ENCODE results near the gene C2CD4C. TPM values are rescaled to one million over a fixed set of nuclear protein-coding genes. Genes with fewer than 3 reads are reported as not detected.

C2CD4C gene
- total RNA-seq, 1 experiment from 2014 or later, result 0.43 TPM

GRCh38 chr19:398719-399118, 10.2 kb downstream of the C2CD4C start:
- BruUV-seq (replicated peaks), result no TSS peak
- H3K4me3 ChIP-seq (ENCODE audit: low read depth, low read length), result no peak overlapping the region
- Mint-ChIP-seq H3K9me3 (ENCODE audit: unreplicated experiment) (peaks cover 25% of the 10 kb centered on the region), H3K27me3 (ENCODE audit: insufficient read depth, unreplicated experiment) (no peaks in the 10 kb centered on the region), H3K36me3 (ENCODE audit: insufficient read depth, unreplicated experiment) (peaks cover 6% of the 10 kb centered on the region), H3K4me3 (ENCODE audit: unreplicated experiment) (no peak overlapping the region), H3K4me1 (ENCODE audit: low read depth, unreplicated experiment) (no peaks in the 10 kb centered on the region), H3K27ac (ENCODE audit: unreplicated experiment) (no peak overlapping the region)
- H3K4me1 ChIP-seq, result no peaks in the 10 kb centered on the region
- POLR2A ChIA-PET, result no interaction called here
- no peaks in the 10 kb centered on the region for H3K36me3 ChIP-seq (ENCODE audit: control insufficient read depth, insufficient read depth, low read length)
- H3K9me3 ChIP-seq, result no peaks in the 10 kb centered on the region
- no peak for TF ChIP-seq CTCF (IDR thresholded peaks at IDR 0.05; ENCODE audit: insufficient read depth in 1 of 2, low read depth in 1 of 2, low read length in 1 of 2, severe bottlenecking in 1 of 2, unreplicated experiment in 1 of 2)
- intact Hi-C loops (cut with micrococcal nuclease; ENCODE audit: unreplicated experiment), result no loop called here
- CTCF ChIA-PET, result no interaction called here
- H3K27me3 ChIP-seq (replicated peaks; ENCODE audit: control insufficient read depth, insufficient read depth, low read length), result no peaks in the 10 kb centered on the region
- DNase-seq, result no peak

- no TSS peak for BruUV-seq (replicated peaks)
- H3K4me3 Mint-ChIP-seq (ENCODE audit: unreplicated experiment), result no peak overlapping the region
- Histone ChIP-seq H3K27me3 (replicated peaks; ENCODE audit: control insufficient read depth, insufficient read depth, low read length) (no peaks in the 10 kb centered on the region), H3K9me3 (no peaks in the 10 kb centered on the region), H3K4me3 (ENCODE audit: low read depth, low read length) (no peak overlapping the region), H3K36me3 (ENCODE audit: control insufficient read depth, insufficient read depth, low read length) (no peaks in the 10 kb centered on the region), H3K4me1 (no peaks in the 10 kb centered on the region)
- DNase-seq, result no peak
- no peak overlapping the region for H3K27ac Mint-ChIP-seq (ENCODE audit: unreplicated experiment)
- ChIA-PET POLR2A (no interaction called here), CTCF (no interaction called here)
- H3K9me3 Mint-ChIP-seq (ENCODE audit: unreplicated experiment), result peaks cover 31% of the 10 kb centered on the region
- no peaks in the 10 kb centered on the region for H3K4me1 Mint-ChIP-seq (ENCODE audit: low read depth, unreplicated experiment)
- peaks cover 6% of the 10 kb centered on the region for H3K36me3 Mint-ChIP-seq (ENCODE audit: insufficient read depth, unreplicated experiment)
- no peak for TF ChIP-seq CTCF (IDR thresholded peaks at IDR 0.05; ENCODE audit: insufficient read depth in 1 of 2, low read depth in 1 of 2, low read length in 1 of 2, severe bottlenecking in 1 of 2, unreplicated experiment in 1 of 2)
- no peaks in the 10 kb centered on the region for H3K27me3 Mint-ChIP-seq (ENCODE audit: insufficient read depth, unreplicated experiment)
- intact Hi-C loops (cut with micrococcal nuclease; ENCODE audit: unreplicated experiment), result no loop called here
Observed at GRCh38 chr19:397941-398706, 10.8 kb downstream of the C2CD4C start.

DNA sequence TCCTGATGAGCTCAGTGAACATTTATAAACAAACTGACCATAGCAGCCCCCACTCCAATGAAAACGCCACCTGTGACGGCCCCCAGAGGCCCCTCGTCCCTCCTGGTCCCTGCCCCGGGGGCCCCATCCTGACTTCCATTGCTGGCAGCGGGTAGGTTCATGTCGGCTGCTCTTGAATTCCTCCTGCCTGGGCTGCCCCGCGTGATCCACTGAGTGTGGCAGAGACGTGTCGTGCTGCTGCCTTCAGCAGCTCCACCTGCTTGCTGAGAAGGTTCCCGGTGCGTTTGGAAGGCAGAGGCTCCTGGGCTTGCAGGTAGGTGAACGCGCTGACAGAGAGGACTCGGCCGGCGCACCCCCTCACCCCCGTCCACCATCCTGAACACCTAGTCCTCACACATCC, 11.6 kb downstream of the C2CD4C start:
- H3K27me3 Mint-ChIP-seq (ENCODE audit: insufficient read depth, unreplicated experiment), result no peaks in the 10 kb centered on the region
- no peak overlapping the region for H3K4me3 ChIP-seq (ENCODE audit: low read depth, low read length)
- peaks cover 7% of the 10 kb centered on the region for H3K36me3 Mint-ChIP-seq (ENCODE audit: insufficient read depth, unreplicated experiment)
- BruUV-seq (replicated peaks), result no TSS peak
- TF ChIP-seq CTCF (IDR thresholded peaks at IDR 0.05; ENCODE audit: insufficient read depth in 1 of 2, low read depth in 1 of 2, low read length in 1 of 2, severe bottlenecking in 1 of 2, unreplicated experiment in 1 of 2), result no peak
- H3K9me3 ChIP-seq, result no peaks in the 10 kb centered on the region
- H3K4me3 Mint-ChIP-seq (ENCODE audit: unreplicated experiment), result no peak overlapping the region
- DNase-seq, result no peak
- no peaks in the 10 kb centered on the region for H3K4me1 ChIP-seq
- ChIA-PET POLR2A (no interaction called here), CTCF (no interaction called here)
- H3K4me1 Mint-ChIP-seq (ENCODE audit: low read depth, unreplicated experiment), result no peaks in the 10 kb centered on the region
- H3K9me3 Mint-ChIP-seq (ENCODE audit: unreplicated experiment), result peaks cover 36% of the 10 kb centered on the region
- intact Hi-C loops (cut with micrococcal nuclease; ENCODE audit: unreplicated experiment), result no loop called here
- H3K27ac Mint-ChIP-seq (ENCODE audit: unreplicated experiment), result no peak overlapping the region
- H3K36me3 ChIP-seq (ENCODE audit: control insufficient read depth, insufficient read depth, low read length), result no peaks in the 10 kb centered on the region
- H3K27me3 ChIP-seq (replicated peaks; ENCODE audit: control insufficient read depth, insufficient read depth, low read length), result no peaks in the 10 kb centered on the region

All from Caco-2 (cell line).